ENCODE data around the gene TFF3. TPM values are rescaled to one million over a fixed set of nuclear protein-coding genes. Genes with fewer than 3 reads are reported as not detected.

Gene TFF3
- total RNA-seq, 1 experiment from 2014 or later, result not detected

DNA sequence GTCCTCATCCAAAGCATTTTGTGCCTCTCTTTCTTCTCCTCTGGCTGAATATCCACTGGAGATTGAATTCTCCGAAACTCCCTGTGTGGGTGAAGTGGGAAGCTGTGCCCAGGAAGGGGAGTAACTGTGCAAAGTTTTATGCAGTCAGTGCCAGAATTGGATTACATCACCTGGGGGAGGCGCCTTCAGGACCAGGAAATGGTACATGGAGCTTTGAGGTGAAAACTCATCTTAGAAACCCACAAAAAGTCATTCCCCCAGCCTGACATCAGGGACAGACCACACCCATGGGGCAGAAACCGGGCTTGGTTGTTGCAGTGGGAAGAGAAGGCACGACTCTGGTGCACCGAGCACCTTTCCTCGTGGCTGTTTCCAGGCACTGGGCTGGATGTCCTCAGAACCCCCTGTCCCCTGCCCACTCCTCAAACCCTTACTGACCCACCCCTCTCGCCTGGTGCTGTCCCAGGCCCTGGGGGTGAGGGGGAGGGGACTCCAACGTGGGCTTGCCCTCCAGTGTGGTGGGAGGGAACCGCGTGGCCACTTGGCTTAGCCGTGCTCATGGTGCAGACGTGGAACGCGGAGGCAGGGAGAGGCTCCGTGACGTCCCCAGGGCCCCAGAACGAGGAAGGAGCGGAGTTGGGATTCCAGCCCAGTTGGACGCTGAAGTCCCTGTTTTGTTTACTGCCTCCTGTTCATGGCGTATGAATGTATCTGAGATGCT lies 15.7 kb downstream of the TFF3 start:
- H3K27me3 ChIP-seq (replicated peaks; ENCODE audit: insufficient read depth, low read depth, low read length, poor library complexity), result no peaks in the 10 kb centered on the region
- H3K27ac ChIP-seq (ENCODE audit: low read depth, low read length, poor library complexity, severe bottlenecking), result no peak overlapping the region
- no peaks in the 10 kb centered on the region for H3K4me1 ChIP-seq (ENCODE audit: insufficient read depth, low read length, poor library complexity, severe bottlenecking)
- H3K36me3 ChIP-seq (ENCODE audit: insufficient read depth, low read length, poor library complexity, severe bottlenecking), result no peaks in the 10 kb centered on the region
- intact Hi-C loops (cut with micrococcal nuclease; ENCODE audit: unreplicated experiment), result no loop called here
- no peaks in the 10 kb centered on the region for H3K9me3 ChIP-seq (ENCODE audit: low read depth, low read length, poor library complexity, severe bottlenecking)
- no peak for TF ChIP-seq CTCF (conservative IDR thresholded peaks at IDR 0.05; ENCODE audit: low read depth, low read length)
- no peak for TF ChIP-seq EZH2 (IDR thresholded peaks at IDR 0.05; ENCODE audit: borderline replicate concordance, low read depth, low read length, poor library complexity, severe bottlenecking)
- no peak overlapping the region for H3K4me3 ChIP-seq (ENCODE audit: low read depth, low read length, poor library complexity, severe bottlenecking)
- ChIA-PET CTCF (no interaction called here), POLR2A (ENCODE audit: low non-redundant PET) (no interaction called here)
- no TSS peak for BruUV-seq (replicated peaks)
- no peak for DNase-seq (ENCODE audit: low spot score)

- Histone ChIP-seq H3K9me3 (ENCODE audit: low read depth, low read length, poor library complexity, severe bottlenecking) (no peaks in the 10 kb centered on the region), H3K36me3 (ENCODE audit: insufficient read depth, low read length, poor library complexity, severe bottlenecking) (no peaks in the 10 kb centered on the region), H3K4me3 (ENCODE audit: low read depth, low read length, poor library complexity, severe bottlenecking) (no peak overlapping the region), H3K4me1 (ENCODE audit: insufficient read depth, low read length, poor library complexity, severe bottlenecking) (no peaks in the 10 kb centered on the region), H3K27ac (ENCODE audit: low read depth, low read length, poor library complexity, severe bottlenecking) (no peak overlapping the region), H3K27me3 (replicated peaks; ENCODE audit: insufficient read depth, low read depth, low read length, poor library complexity) (no peaks in the 10 kb centered on the region)
- ChIA-PET CTCF (no interaction called here), POLR2A (ENCODE audit: low non-redundant PET) (no interaction called here)
- TF ChIP-seq CTCF (conservative IDR thresholded peaks at IDR 0.05; ENCODE audit: low read depth, low read length) (no peak), EZH2 (IDR thresholded peaks at IDR 0.05; ENCODE audit: borderline replicate concordance, low read depth, low read length, poor library complexity, severe bottlenecking) (no peak)
- intact Hi-C loops (cut with micrococcal nuclease; ENCODE audit: unreplicated experiment), result no loop called here
- DNase-seq (ENCODE audit: low spot score), result no peak
- no TSS peak for BruUV-seq (replicated peaks)
These were observed 16.6 kb downstream of the TFF3 start for GRCh38 chr21:42298657-42299056.

DNA sequence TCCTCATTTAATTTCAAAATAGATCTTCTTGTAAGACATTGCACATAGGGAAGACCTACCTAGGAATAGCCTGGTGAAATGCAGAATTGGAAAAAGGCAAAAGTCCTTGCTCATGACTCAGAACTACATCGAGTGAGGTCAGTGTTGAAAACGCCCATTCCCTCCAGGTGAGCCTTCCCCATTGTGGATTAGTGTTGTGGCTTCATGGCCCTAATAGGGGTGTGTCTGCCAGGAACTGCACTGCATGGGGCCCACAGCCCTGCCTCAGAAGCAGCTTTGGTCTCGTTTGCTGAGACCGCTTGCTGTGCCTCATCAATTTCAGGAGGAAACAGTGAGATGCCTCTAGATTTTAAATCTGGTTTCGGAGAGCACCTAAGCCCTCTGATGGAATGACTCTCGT lies 17.0 kb downstream of the TFF3 start:
- BruUV-seq (replicated peaks), result no TSS peak
- H3K4me1 ChIP-seq (ENCODE audit: insufficient read depth, low read length, poor library complexity, severe bottlenecking), result no peaks in the 10 kb centered on the region

More for the DNA sequence above, 17.0 kb downstream of the TFF3 start:
- no peak overlapping the region for H3K27ac ChIP-seq (ENCODE audit: low read depth, low read length, poor library complexity, severe bottlenecking)
- H3K4me3 ChIP-seq (ENCODE audit: low read depth, low read length, poor library complexity, severe bottlenecking), result no peak overlapping the region
- intact Hi-C loops (cut with micrococcal nuclease; ENCODE audit: unreplicated experiment), result no loop called here
- H3K9me3 ChIP-seq (ENCODE audit: low read depth, low read length, poor library complexity, severe bottlenecking), result no peaks in the 10 kb centered on the region
- ChIA-PET CTCF (no interaction called here), POLR2A (ENCODE audit: low non-redundant PET) (no interaction called here)
- H3K36me3 ChIP-seq (ENCODE audit: insufficient read depth, low read length, poor library complexity, severe bottlenecking), result no peaks in the 10 kb centered on the region
- H3K27me3 ChIP-seq (replicated peaks; ENCODE audit: insufficient read depth, low read depth, low read length, poor library complexity), result no peaks in the 10 kb centered on the region
- DNase-seq (ENCODE audit: low spot score), result no peak
- TF ChIP-seq CTCF (conservative IDR thresholded peaks at IDR 0.05; ENCODE audit: low read depth, low read length) (no peak), EZH2 (IDR thresholded peaks at IDR 0.05; ENCODE audit: borderline replicate concordance, low read depth, low read length, poor library complexity, severe bottlenecking) (no peak)

All from A673 (cell line).